K562 (cell line): ENCODE data around the gene DPM1. TPM values are rescaled to one million over a fixed set of nuclear protein-coding genes. Genes with fewer than 3 reads are reported as not detected.

ENCODE experiments used
- ATAC-seq: fragments of 200-7000 bp; cut with Tn5 transposase; 3 replicates; pipeline ENCODE4 v1.9.1; 2020; ENCODE audit warnings: moderate library complexity
- BruUV-seq: library from RNA; stranded (reverse); fragments of 400-500 nt; replicated peaks from 2 replicates; lab custom pipeline; 2021; lab: Mats Ljungman, UMichigan
- CTCF ChIA-PET: fragments of 300-600 bp; formaldehyde crosslinking; extraction: SDS; loops from one replicate; lab custom pipeline; 2021; ENCODE audit warnings: low intra/inter-chr PET ratio; lab: Yijun Ruan, JAX
- POLR2A ChIA-PET: fragments of 300-600, 350-650 bp; sonication (Branson Sonifier 250); formaldehyde crosslinking; extraction: SDS; loops from one replicate; lab custom pipeline; 2021; ENCODE audit warnings: antibody characterized with exemption, inconsistent platforms; lab: Yijun Ruan, JAX
- DNase-seq, 4 experiments: peaks; one replicate each; pipeline versions ENCODE4 v3.0.0 to v3.0.0-alpha.2; 2011 to 2018; ENCODE audit warnings: low spot score in 3 of 4, mixed read lengths in 3 of 4; ENCODE audit errors: extremely low read depth in 1 of 4
- FAIRE-seq: peaks from 2 replicates; lab custom pipeline; 2011; peaks lifted over from hg19 to GRCh38; lab: Jason Lieb, UNC
- H2AFZ ChIP-seq: 2 replicates; pipeline ENCODE4 v1.6.0; 2011; ENCODE audit warnings: low read depth, low read length, control low read depth, inconsistent platforms
- H3K27ac ChIP-seq: fragments of 200-600 bp; 3 replicates; pipeline ENCODE4 v1.8.0; 2011; ENCODE audit warnings: low read depth, mild to moderate bottlenecking, control low read depth, inconsistent platforms, low read length, moderate library complexity, mixed read lengths; ENCODE audit errors: extremely low read depth
- H3K27me3 ChIP-seq, 2 experiments: fragments of 300-600 bp in 1 of 2; 2 replicates in 1 of 2; 3 replicates in 1 of 2; pipeline versions ENCODE4 v1.6.0 to v1.8.0; 2011; ENCODE audit warnings: inconsistent platforms in 2 of 2, low read length in 2 of 2, mild to moderate bottlenecking in 1 of 2, mixed read lengths in 1 of 2, moderate library complexity in 1 of 2; ENCODE audit not compliant: control insufficient read depth in 2 of 2, insufficient read depth in 2 of 2
- H3K36me3 ChIP-seq: fragments of 300-600 bp; 3 replicates; pipeline ENCODE4 v1.8.0; 2011; ENCODE audit warnings: mild to moderate bottlenecking, low read length, inconsistent platforms; ENCODE audit not compliant: control insufficient read depth, insufficient read depth
- H3K4me1 ChIP-seq, 2 experiments: fragments of 200-600 bp in 1 of 2; replicated peaks in 1 of 2; 2 replicates in 1 of 2; 3 replicates in 1 of 2; pipeline versions ENCODE4 v1.5.1 to v1.8.0; 2011; ENCODE audit warnings: inconsistent platforms in 2 of 2, low read length in 2 of 2, mild to moderate bottlenecking in 1 of 2, mixed read lengths in 1 of 2, moderate library complexity in 1 of 2; ENCODE audit not compliant: control insufficient read depth in 2 of 2, insufficient read depth in 2 of 2
- H3K4me2 ChIP-seq: 2 replicates; pipeline ENCODE4 v1.6.1; 2011; ENCODE audit warnings: low read length, control low read depth, inconsistent platforms, mixed read lengths; ENCODE audit not compliant: insufficient read depth
- H3K4me3 ChIP-seq: fragments of 200-600 bp; sonication (generic), shearing (Covaris generic); 2 replicates; pipeline ENCODE4 v1.5.1; 2016; ENCODE audit warnings: control low read depth, inconsistent platforms
- H3K79me2 ChIP-seq: fragments of 200-600 bp; 3 replicates; pipeline ENCODE4 v1.8.0; 2011; ENCODE audit warnings: low read length, inconsistent platforms; ENCODE audit not compliant: control insufficient read depth, insufficient read depth
- H3K9ac ChIP-seq, 2 experiments: 2 replicates each; pipeline versions ENCODE4 v1.6.0 to v1.6.1; 2011; ENCODE audit warnings: low read depth in 2 of 2, low read length in 2 of 2, control low read depth in 1 of 2, inconsistent platforms in 1 of 2, mild to moderate bottlenecking in 1 of 2, mixed read lengths in 1 of 2; ENCODE audit not compliant: insufficient read depth in 1 of 2
- H3K9me1 ChIP-seq: one replicate; pipeline ENCODE4 v1.6.0; 2011; ENCODE audit warnings: inconsistent platforms, mild to moderate bottlenecking, low read length, moderate library complexity; ENCODE audit not compliant: control insufficient read depth, insufficient read depth
- H3K9me3 ChIP-seq: replicated peaks from 2 replicates; pipeline ENCODE4 v1.5.1; 2011; ENCODE audit warnings: low read depth, low read length, inconsistent platforms; ENCODE audit not compliant: control insufficient read depth, insufficient read depth
- H4K20me1 ChIP-seq: replicated peaks from 2 replicates; pipeline ENCODE4 v1.6.1; 2011; ENCODE audit warnings: low read length, inconsistent platforms, mixed read lengths; ENCODE audit not compliant: control insufficient read depth, insufficient read depth
- CEBPB ChIP-seq: fragments of 450-650 bp; IDR thresholded peaks from 2 replicates; pipeline ENCODE4 v1.6.1; 2016; ENCODE audit warnings: missing genetic modification characterization, missing compliant biosample characterization
- CEBPG ChIP-seq, 3 experiments: fragments of 200-800 bp in 1 of 3; sonication (Bioruptor generic) in 1 of 3; sonication (generic) in 1 of 3; formaldehyde crosslinking in 1 of 3; IDR thresholded peaks in 2 of 3; conservative IDR thresholded peaks in 1 of 3; 2 replicates each; pipeline versions ENCODE4 v1.6.1 to v1.8.0; 2016 to 2022; ENCODE audit warnings: missing compliant biosample characterization in 2 of 3, missing genetic modification characterization in 2 of 3, mild to moderate bottlenecking in 1 of 3, missing genetic modification reagents in 1 of 3
- FOSL1 ChIP-seq: fragments of 200-800 bp; sonication (Bioruptor generic); conservative IDR thresholded peaks from 2 replicates; pipeline ENCODE4 v1.6.1; 2016; ENCODE audit warnings: missing genetic modification characterization, missing compliant biosample characterization
- NFIC ChIP-seq: fragments of 450-650 bp; IDR thresholded peaks from 2 replicates; pipeline ENCODE4 v1.6.1; 2017; ENCODE audit warnings: mild to moderate bottlenecking, inconsistent platforms
- RFX1 ChIP-seq: fragments of 450-650 bp; IDR thresholded peaks from 2 replicates; pipeline ENCODE4 v1.6.1; 2016; ENCODE audit warnings: mild to moderate bottlenecking, moderate library complexity
- STAT5B ChIP-seq: fragments of 250-450 bp; sonication (Bioruptor Pico); IDR thresholded peaks from 2 replicates; pipeline ENCODE4 v1.8.0; 2021; ENCODE audit warnings: mild to moderate bottlenecking, inconsistent platforms
- ZNF24 ChIP-seq: fragments of 450-650 bp; IDR thresholded peaks from 2 replicates; pipeline ENCODE4 v1.6.1; 2016
- WGBS: fragments of 100-300 bp; shearing (Covaris generic); methylation state at CpG from one replicate; pipeline ENCODE4 v1.1.6; 2016; ENCODE audit warnings: low coverage, mixed read lengths; ENCODE audit not compliant: insufficient coverage; ENCODE audit errors: missing lambda C conversion rate; 5-methylcytosine and 5-hydroxymethylcytosine counted together
- in situ Hi-C: fragments of 300-500 bp; cut with MboI; formaldehyde crosslinking; loops from 4 replicates; pipeline ENCODE4 v1.15.0; 2018; ENCODE audit warnings: inconsistent platforms, mixed read lengths
- intact Hi-C: fragments of 100-400 bp; cut with micrococcal nuclease; formaldehyde crosslinking; loops from 2 replicates; pipeline ENCODE4 v1.14.2; 2022
- polyA plus RNA-seq, 8 experiments: library from polyadenylated mRNA; depleted of rRNA in 4 of 8; stranded (reverse) in 5 of 8; unstranded in 3 of 8; fragments of >200 nt; fragmentation: Nextera tagmentation in 2 of 8; fragmentation: Illumina TruSeq in 1 of 8; extraction: Ambion mirVana in 2 of 8; extraction: Trizol in 1 of 8; gene quantifications; 2 replicates each; pipeline versions ENCODE4 v1.2.1 to v1.2.3, GENCODE V29; 2011 to 2014; ENCODE audit warnings: inconsistent platforms in 1 of 8, missing spikeins in 1 of 8
- total RNA-seq, 7 experiments: library from RNA; depleted of rRNA in 6 of 7; stranded (reverse); fragments of >200 nt in 6 of 7; fragmentation: Illumina TruSeq in 2 of 7; extraction: Trizol in 2 of 7; gene quantifications; 2 replicates each; pipeline versions ENCODE4 v1.2.1 to v1.2.3, GENCODE V29; 2011 to 2021; ENCODE audit warnings: low replicate concordance in 1 of 7

Gene DPM1
- total and polyA plus RNA-seq, 9 of the 15 experiments (the other 6 are each of a cell fraction or from before 2014, with no cell fraction given), result 75.2 to 190 (median 153) TPM

DNA sequence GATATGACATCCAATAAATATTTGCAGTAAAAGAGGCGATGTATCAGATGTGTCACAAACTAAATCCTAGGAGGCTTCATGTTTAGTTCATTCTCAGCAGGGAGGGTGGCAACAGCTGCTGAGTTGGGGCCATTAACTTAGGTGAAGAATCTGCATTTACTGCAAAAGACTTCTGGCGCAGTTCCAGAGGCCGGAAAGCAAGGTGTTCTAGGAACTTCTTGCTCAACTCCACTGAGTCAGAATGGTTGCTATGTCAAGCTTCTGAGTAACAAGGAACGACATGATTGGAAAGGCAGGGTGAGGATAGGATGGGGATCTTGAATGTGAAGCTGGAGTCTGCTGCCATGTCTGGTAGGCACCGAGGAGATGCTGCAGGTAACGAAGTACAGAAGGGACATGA, 38.8 kb downstream of the DPM1 start:
- in situ Hi-C loops, result no loop called here
- BruUV-seq, result no TSS peak
- Histone ChIP-seq H3K9ac (no peak overlapping the region), H3K4me3 (no peak overlapping the region), H3K9me1 (no peaks in the 10 kb centered on the region), H4K20me1 (peaks cover 49% of the 10 kb centered on the region), H3K27ac (no peak overlapping the region), H3K36me3 (peaks cover 87% of the 10 kb centered on the region), H3K27me3 (no peaks in the 10 kb centered on the region), H3K4me2 (no peak overlapping the region), H3K4me1 (peaks cover 0 to 36% of the 10 kb centered on the region in 2 experiments; a peak in 3 of 5 replicates), H3K9me3 (no peaks in the 10 kb centered on the region), H3K79me2 (peaks cover 98% of the 10 kb centered on the region), H2AFZ (no peak overlapping the region)
- FAIRE-seq (no peak), ATAC-seq (no peak), DNase-seq (peak in 1 of 4 experiments; percentile 55)
- intact Hi-C loops, result no loop called here
- peak; percentile 43; the same call in 1 of the 2 replicates for TF ChIP-seq FOSL1 (tag)
- TF ChIP-seq RFX1, result peak; percentile 45
- no peak for TF ChIP-seq ZNF24
- peak; percentile 77 for TF ChIP-seq CEBPB (tag)
- TF ChIP-seq STAT5B (CRISPR knock-in tag), result no peak
- peak; percentile 87 for TF ChIP-seq NFIC
- TF ChIP-seq CEBPG (CRISPR knock-in tag; IDR thresholded peaks at IDR 0.05), result no peak
- TF ChIP-seq CEBPG (tag; conservative IDR thresholded peaks at IDR 0.05 in 1 of 2, IDR thresholded peaks at IDR 0.05 in 1 of 2), result peak in 1 of 2 experiments; percentile 25; a peak in 2 of 4 replicates
- ChIA-PET POLR2A (interaction anchor here (0.6 to 3.0 kb wide), 9 partner anchors 8 to 744 kb away, joined by 3 to 25 read pairs (median 6); partner anchors contain the start of gene ADNP), CTCF (no interaction called here)
- 67% methylated on average over 6 of the region's 6 CpGs for WGBS
